ENCODE results near the gene SUSD6.
"Not testable (repeated sequence)": the region's sequence is repeated elsewhere in the genome, so short reads cannot be mapped to it uniquely, and the experiment has no call there.

The SUSD6 gene

DNA sequence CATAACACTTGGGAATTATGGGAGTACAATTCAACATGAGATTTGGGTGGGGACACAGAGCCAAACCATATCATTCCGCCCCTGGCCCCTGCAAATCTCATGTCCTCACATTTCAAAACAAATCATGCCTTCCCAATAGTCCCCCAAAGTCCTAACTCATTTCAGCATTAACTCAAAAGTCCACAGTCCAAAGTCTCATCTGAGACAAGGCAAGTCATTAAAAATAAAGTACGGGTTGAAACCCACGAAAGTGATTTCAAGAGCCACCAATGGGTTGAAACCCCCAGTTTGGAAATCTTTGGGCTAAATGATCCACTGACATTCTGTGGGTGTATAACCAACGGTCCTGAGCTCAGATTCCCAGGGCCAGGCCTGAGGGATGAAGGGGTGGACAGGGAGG, 125.0 kb downstream of the SUSD6 start:
- H3K4me3 ChIP-seq (ENCODE audit: low read depth in 1 of 5, low read length in 5 of 5); H3K4me1 ChIP-seq (ENCODE audit: control insufficient read depth in 5 of 5, insufficient read depth in 5 of 5, low read length in 5 of 5); H3K9me3 ChIP-seq (ENCODE audit: control insufficient read depth in 5 of 5, low read length in 5 of 5); H3K27me3 ChIP-seq (ENCODE audit: control insufficient read depth in 5 of 5, insufficient read depth in 4 of 5, low read length in 5 of 5); H3K36me3 ChIP-seq (ENCODE audit: control insufficient read depth in 5 of 5, insufficient read depth in 5 of 5, low read length in 5 of 5); H3K9ac ChIP-seq (ENCODE audit: low read length in 5 of 5); H3K27ac ChIP-seq (ENCODE audit: low read depth, low read length): not testable (repeated sequence)

DNA sequence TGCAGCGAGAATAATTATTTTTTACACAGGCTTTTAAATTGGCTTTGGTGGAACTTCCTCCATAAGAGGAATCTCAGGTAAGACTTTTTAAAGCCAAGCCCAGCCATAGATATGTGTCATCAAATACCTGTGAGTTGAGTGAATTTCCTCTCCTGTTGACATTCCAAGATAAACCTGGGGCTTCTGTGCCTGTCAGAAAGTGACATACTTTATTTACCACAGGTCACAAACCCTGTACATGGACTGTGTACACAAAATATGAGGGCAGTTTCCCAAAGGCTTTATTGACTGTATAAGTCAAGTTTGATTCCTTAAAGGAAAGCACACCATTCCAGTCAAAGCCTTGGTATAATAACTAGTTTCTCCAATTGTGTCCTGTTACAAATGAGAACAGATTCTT, 129.7 kb downstream of the SUSD6 start:
- Histone ChIP-seq H3K27ac (ENCODE audit: low read depth, low read length) (no peak overlapping the region), H3K4me1 (ENCODE audit: control insufficient read depth in 5 of 5, insufficient read depth in 5 of 5, low read length in 5 of 5) (no peaks in the 10 kb centered on the region), H3K4me3 (ENCODE audit: low read depth in 1 of 5, low read length in 5 of 5) (no peak overlapping the region), H3K9me3 (ENCODE audit: control insufficient read depth in 5 of 5, low read length in 5 of 5) (peaks cover 0 to 7% (median 0%) of the 10 kb centered on the region in 5 donors), H3K36me3 (ENCODE audit: control insufficient read depth in 5 of 5, insufficient read depth in 5 of 5, low read length in 5 of 5) (no peaks in the 10 kb centered on the region), H3K27me3 (ENCODE audit: control insufficient read depth in 5 of 5, insufficient read depth in 4 of 5, low read length in 5 of 5) (no peaks in the 10 kb centered on the region), H3K9ac (ENCODE audit: low read length in 5 of 5) (no peak overlapping the region)

DNA sequence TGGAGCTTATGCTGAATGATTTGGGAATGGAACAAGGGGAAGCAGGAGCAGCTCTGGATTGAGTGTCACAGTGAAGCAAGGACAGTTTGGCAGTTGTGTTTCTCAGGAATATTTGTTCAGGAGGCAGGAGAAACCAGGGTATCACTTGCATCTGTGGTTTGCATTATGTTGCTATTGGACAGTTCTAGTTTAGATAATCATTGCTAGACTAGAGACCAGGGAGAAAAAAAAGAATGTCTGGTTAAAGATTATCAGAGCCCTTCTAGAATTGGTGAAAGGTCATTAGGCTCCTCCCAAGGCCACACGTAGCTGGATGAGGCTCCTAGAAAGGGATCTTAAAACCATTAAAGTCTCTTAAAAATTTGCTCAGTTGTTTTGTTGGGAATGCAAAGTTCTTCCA, 138.6 kb downstream of the SUSD6 start:
- no peaks in the 10 kb centered on the region for H3K4me1 ChIP-seq (ENCODE audit: control insufficient read depth in 5 of 5, insufficient read depth in 5 of 5, low read length in 5 of 5)
- no peaks in the 10 kb centered on the region for H3K9me3 ChIP-seq (ENCODE audit: control insufficient read depth in 5 of 5, low read length in 5 of 5)
- no peak overlapping the region for H3K4me3 ChIP-seq (ENCODE audit: low read depth in 1 of 5, low read length in 5 of 5)
- H3K27ac ChIP-seq (ENCODE audit: low read depth, low read length): no peak overlapping the region
- H3K36me3 ChIP-seq (ENCODE audit: control insufficient read depth in 5 of 5, insufficient read depth in 5 of 5, low read length in 5 of 5): no peaks in the 10 kb centered on the region
- no peak overlapping the region for H3K9ac ChIP-seq (ENCODE audit: low read length in 5 of 5)
- H3K27me3 ChIP-seq (ENCODE audit: control insufficient read depth in 5 of 5, insufficient read depth in 4 of 5, low read length in 5 of 5): no peaks in the 10 kb centered on the region

DNA sequence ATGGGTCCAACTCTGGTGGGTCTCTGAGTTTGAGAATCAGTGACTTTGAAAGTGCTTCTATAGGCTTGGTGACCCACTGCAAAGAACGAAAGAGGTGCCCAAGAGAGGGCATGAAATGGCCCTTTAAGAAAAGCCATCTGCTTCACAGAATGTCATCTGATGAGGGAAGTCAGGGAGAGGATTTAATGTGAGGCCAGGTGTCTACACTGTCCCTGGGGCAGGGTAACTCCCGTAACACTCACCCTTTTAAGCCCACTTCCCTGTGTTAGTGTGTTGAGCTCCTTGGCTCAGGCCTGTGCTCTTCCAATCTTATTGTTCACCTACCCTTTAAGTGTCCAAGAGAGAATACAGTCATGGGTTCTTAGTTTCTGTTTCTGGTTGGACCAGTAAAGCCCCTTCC, 139.1 kb downstream of the SUSD6 start:
- no peak overlapping the region for H3K27ac ChIP-seq (ENCODE audit: low read depth, low read length)
- H3K36me3 ChIP-seq (ENCODE audit: control insufficient read depth in 5 of 5, insufficient read depth in 5 of 5, low read length in 5 of 5): no peaks in the 10 kb centered on the region
- no peak overlapping the region for H3K9ac ChIP-seq (ENCODE audit: low read length in 5 of 5)
- H3K27me3 ChIP-seq (ENCODE audit: control insufficient read depth in 5 of 5, insufficient read depth in 4 of 5, low read length in 5 of 5): no peaks in the 10 kb centered on the region
- no peak overlapping the region for H3K4me3 ChIP-seq (ENCODE audit: low read depth in 1 of 5, low read length in 5 of 5)
- H3K4me1 ChIP-seq (ENCODE audit: control insufficient read depth in 5 of 5, insufficient read depth in 5 of 5, low read length in 5 of 5): no peaks in the 10 kb centered on the region
- no peaks in the 10 kb centered on the region for H3K9me3 ChIP-seq (ENCODE audit: control insufficient read depth in 5 of 5, low read length in 5 of 5)

DNA sequence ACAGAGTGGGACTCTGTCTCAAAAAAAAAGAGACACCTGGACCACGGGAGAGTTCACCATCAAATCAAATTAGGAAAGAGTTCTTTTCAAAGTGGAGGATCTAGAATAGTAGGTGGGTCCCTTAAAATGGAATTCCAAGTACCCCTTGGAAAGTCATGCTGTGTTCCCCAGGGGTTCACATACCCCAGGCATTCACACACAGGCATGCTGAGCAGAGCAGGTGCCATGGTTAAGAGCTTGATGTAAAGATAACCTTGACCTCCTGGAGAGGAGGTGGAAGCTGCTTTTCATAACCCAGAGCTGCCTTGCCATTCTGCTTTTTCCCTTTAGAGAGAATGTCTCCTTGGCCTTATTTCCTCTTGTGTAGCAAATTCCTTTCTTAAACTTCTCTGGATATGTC, 141.4 kb downstream of the SUSD6 start:
- no peak overlapping the region for H3K4me3 ChIP-seq (ENCODE audit: low read depth in 1 of 5, low read length in 5 of 5)
- H3K9me3 ChIP-seq (ENCODE audit: control insufficient read depth in 5 of 5, low read length in 5 of 5): no peaks in the 10 kb centered on the region
- no peak overlapping the region for H3K9ac ChIP-seq (ENCODE audit: low read length in 5 of 5)
- H3K36me3 ChIP-seq (ENCODE audit: control insufficient read depth in 5 of 5, insufficient read depth in 5 of 5, low read length in 5 of 5): no peaks in the 10 kb centered on the region
- no peaks in the 10 kb centered on the region for H3K27me3 ChIP-seq (ENCODE audit: control insufficient read depth in 5 of 5, insufficient read depth in 4 of 5, low read length in 5 of 5)
- H3K27ac ChIP-seq (ENCODE audit: low read depth, low read length): no peak overlapping the region
- H3K4me1 ChIP-seq (ENCODE audit: control insufficient read depth in 5 of 5, insufficient read depth in 5 of 5, low read length in 5 of 5): no peaks in the 10 kb centered on the region

DNA sequence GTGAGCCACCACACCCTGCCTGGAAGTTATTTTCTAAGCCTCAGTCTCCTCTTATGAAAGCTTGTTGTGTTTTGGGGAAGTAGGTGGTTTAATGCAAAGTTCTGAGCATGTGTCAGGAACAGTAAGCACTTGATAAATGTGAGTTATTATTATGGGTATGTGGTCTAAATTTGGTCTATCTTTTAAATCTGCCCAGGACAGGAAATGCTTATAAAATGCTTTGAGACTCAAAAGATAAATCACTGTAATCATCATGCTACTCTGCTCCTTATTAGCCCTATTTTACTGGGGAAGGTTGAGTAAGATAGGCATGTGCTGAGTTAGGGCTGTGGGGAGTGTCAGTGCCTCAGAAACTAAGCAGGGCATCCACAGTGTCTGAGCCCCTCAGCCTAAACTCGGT, 142.5 kb downstream of the SUSD6 start:
- Histone ChIP-seq H3K4me3 (ENCODE audit: low read depth in 1 of 5, low read length in 5 of 5) (no peak overlapping the region), H3K4me1 (ENCODE audit: control insufficient read depth in 5 of 5, insufficient read depth in 5 of 5, low read length in 5 of 5) (no peaks in the 10 kb centered on the region), H3K27me3 (ENCODE audit: control insufficient read depth in 5 of 5, insufficient read depth in 4 of 5, low read length in 5 of 5) (no peaks in the 10 kb centered on the region), H3K9me3 (ENCODE audit: control insufficient read depth in 5 of 5, low read length in 5 of 5) (no peaks in the 10 kb centered on the region), H3K27ac (ENCODE audit: low read depth, low read length) (no peak overlapping the region), H3K36me3 (ENCODE audit: control insufficient read depth in 5 of 5, insufficient read depth in 5 of 5, low read length in 5 of 5) (no peaks in the 10 kb centered on the region), H3K9ac (ENCODE audit: low read length in 5 of 5) (no peak overlapping the region)

DNA sequence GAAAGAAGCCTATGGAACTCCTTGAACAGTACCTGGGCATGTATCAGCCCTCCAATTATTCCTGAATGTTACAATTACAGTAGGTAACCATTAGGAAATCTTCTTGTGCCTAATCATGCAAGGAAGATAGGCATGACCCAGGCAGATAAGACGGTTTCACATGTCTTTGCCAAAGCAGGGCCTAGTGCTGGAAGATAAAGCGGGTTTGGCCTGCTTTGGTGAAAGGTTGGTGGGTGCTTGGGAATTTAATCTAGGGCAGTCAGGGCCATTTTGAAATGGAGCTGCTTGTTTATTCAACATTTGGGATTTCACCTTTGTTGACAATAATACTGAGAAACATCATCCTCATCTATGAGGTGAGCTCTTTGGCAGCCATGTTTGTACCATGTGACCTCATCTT, 143.1 kb downstream of the SUSD6 start:
- Histone ChIP-seq H3K27me3 (ENCODE audit: control insufficient read depth in 5 of 5, insufficient read depth in 4 of 5, low read length in 5 of 5) (no peaks in the 10 kb centered on the region), H3K9me3 (ENCODE audit: control insufficient read depth in 5 of 5, low read length in 5 of 5) (no peaks in the 10 kb centered on the region), H3K36me3 (ENCODE audit: control insufficient read depth in 5 of 5, insufficient read depth in 5 of 5, low read length in 5 of 5) (no peaks in the 10 kb centered on the region), H3K4me1 (ENCODE audit: control insufficient read depth in 5 of 5, insufficient read depth in 5 of 5, low read length in 5 of 5) (no peaks in the 10 kb centered on the region), H3K9ac (ENCODE audit: low read length in 5 of 5) (no peak overlapping the region), H3K4me3 (ENCODE audit: low read depth in 1 of 5, low read length in 5 of 5) (no peak overlapping the region), H3K27ac (ENCODE audit: low read depth, low read length) (no peak overlapping the region)

DNA sequence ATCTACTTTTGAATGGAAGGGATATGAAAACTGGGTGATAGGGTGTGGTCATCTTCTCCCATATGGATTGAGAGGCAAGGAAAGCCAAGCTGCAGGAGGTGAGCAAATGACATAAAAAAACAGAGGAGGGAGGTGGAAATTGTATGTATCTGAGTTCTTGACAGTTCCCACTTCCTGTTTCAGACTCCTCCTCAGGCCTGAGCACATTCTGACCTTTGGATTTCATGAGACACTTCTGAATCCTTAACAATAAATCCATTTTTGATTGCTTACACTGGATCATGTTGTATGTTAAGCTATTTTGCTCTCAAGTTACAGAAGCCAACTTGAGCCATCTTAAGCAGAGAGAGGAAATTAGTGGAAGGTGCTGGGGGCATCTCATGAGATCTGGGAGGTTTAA, 143.9 kb downstream of the SUSD6 start:
- no peaks in the 10 kb centered on the region for H3K4me1 ChIP-seq (ENCODE audit: control insufficient read depth in 5 of 5, insufficient read depth in 5 of 5, low read length in 5 of 5)

DNA sequence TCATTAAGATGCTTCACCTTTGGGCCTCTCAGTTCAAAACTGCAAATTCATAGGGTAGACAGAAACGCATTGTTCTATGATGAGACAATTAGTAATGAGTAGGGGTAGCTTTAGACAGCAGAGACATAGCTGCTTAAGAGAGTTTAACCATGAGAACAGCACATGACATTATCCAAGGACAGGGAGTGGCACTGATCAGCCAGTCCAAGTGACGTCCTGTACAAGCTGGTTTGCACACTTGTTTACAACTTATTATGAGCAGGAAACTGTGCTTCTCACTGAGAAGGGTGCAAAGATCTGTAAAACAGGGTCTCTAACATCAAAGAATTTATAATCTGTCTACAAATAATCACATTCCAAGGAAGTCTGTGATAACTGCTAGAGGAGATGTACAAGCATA, 144.4 kb downstream of the SUSD6 start:
- H3K9ac ChIP-seq (ENCODE audit: low read length in 5 of 5): no peak overlapping the region
- no peak overlapping the region for H3K4me3 ChIP-seq (ENCODE audit: low read depth in 1 of 5, low read length in 5 of 5)
- H3K27me3 ChIP-seq (ENCODE audit: control insufficient read depth in 5 of 5, insufficient read depth in 4 of 5, low read length in 5 of 5): no peaks in the 10 kb centered on the region
- H3K27ac ChIP-seq (ENCODE audit: low read depth, low read length): no peak overlapping the region
- no peaks in the 10 kb centered on the region for H3K9me3 ChIP-seq (ENCODE audit: control insufficient read depth in 5 of 5, low read length in 5 of 5)
- H3K4me1 ChIP-seq (ENCODE audit: control insufficient read depth in 5 of 5, insufficient read depth in 5 of 5, low read length in 5 of 5): no peaks in the 10 kb centered on the region
- no peaks in the 10 kb centered on the region for H3K36me3 ChIP-seq (ENCODE audit: control insufficient read depth in 5 of 5, insufficient read depth in 5 of 5, low read length in 5 of 5)

More for the DNA sequence above, 143.9 kb downstream of the SUSD6 start:
- Histone ChIP-seq H3K27ac (ENCODE audit: low read depth, low read length) (no peak overlapping the region), H3K4me3 (ENCODE audit: low read depth in 1 of 5, low read length in 5 of 5) (no peak overlapping the region), H3K9me3 (ENCODE audit: control insufficient read depth in 5 of 5, low read length in 5 of 5) (no peaks in the 10 kb centered on the region), H3K36me3 (ENCODE audit: control insufficient read depth in 5 of 5, insufficient read depth in 5 of 5, low read length in 5 of 5) (no peaks in the 10 kb centered on the region), H3K27me3 (ENCODE audit: control insufficient read depth in 5 of 5, insufficient read depth in 4 of 5, low read length in 5 of 5) (no peaks in the 10 kb centered on the region), H3K9ac (ENCODE audit: low read length in 5 of 5) (no peak overlapping the region)

DNA sequence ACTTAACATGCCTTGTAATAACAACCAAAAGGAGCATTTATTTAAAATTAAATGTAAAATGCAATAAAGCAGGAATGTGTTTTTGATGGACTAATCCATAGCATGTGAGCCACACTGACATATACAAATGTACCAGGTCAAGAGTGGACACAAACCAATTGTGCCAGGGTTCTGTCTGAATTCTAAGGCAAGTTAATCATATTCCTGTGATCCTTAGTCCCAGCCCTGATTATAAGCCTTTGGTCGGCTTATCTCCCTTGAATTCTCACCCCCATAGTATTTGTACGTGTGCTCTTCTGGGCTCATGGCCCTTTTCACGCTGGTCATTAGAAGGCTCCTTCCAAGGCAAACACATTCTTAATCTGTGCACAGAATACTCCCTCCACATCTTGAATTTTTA, 144.9 kb downstream of the SUSD6 start:
- no peaks in the 10 kb centered on the region for H3K36me3 ChIP-seq (ENCODE audit: control insufficient read depth in 5 of 5, insufficient read depth in 5 of 5, low read length in 5 of 5)
- H3K4me3 ChIP-seq (ENCODE audit: low read depth in 1 of 5, low read length in 5 of 5): no peak overlapping the region
- no peaks in the 10 kb centered on the region for H3K27me3 ChIP-seq (ENCODE audit: control insufficient read depth in 5 of 5, insufficient read depth in 4 of 5, low read length in 5 of 5)
- H3K9ac ChIP-seq (ENCODE audit: low read length in 5 of 5): no peak overlapping the region
- H3K27ac ChIP-seq (ENCODE audit: low read depth, low read length): no peak overlapping the region
- no peaks in the 10 kb centered on the region for H3K4me1 ChIP-seq (ENCODE audit: control insufficient read depth in 5 of 5, insufficient read depth in 5 of 5, low read length in 5 of 5)
- no peaks in the 10 kb centered on the region for H3K9me3 ChIP-seq (ENCODE audit: control insufficient read depth in 5 of 5, low read length in 5 of 5)

DNA sequence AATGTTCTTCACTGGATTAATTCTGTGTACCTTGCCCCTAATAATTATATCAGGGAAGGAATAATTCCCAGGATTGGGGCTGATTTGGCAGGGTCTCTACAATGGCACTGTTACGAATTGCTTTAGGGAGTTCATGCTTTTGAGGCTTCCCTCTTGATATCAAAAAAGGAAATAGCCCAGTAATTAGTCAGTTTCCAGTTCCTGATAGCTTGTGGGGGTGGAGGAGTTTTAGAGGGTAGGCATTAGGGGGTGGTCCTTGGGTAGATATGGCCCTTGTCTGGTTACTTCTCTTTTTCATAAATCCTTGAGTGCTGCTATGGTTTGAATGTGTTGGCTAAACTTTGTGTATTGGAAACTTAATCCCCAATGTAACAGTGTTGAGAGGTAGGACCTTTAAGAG, 149.4 kb downstream of the SUSD6 start:
- H3K27ac ChIP-seq (ENCODE audit: low read depth, low read length): no peak overlapping the region
- no peaks in the 10 kb centered on the region for H3K27me3 ChIP-seq (ENCODE audit: control insufficient read depth in 5 of 5, insufficient read depth in 4 of 5, low read length in 5 of 5)

More for the DNA sequence above, 149.4 kb downstream of the SUSD6 start:
- H3K9ac ChIP-seq (ENCODE audit: low read length in 5 of 5): no peak overlapping the region
- H3K4me3 ChIP-seq (ENCODE audit: low read depth in 1 of 5, low read length in 5 of 5): no peak overlapping the region
- H3K9me3 ChIP-seq (ENCODE audit: control insufficient read depth in 5 of 5, low read length in 5 of 5): no peaks in the 10 kb centered on the region
- no peaks in the 10 kb centered on the region for H3K36me3 ChIP-seq (ENCODE audit: control insufficient read depth in 5 of 5, insufficient read depth in 5 of 5, low read length in 5 of 5)
- H3K4me1 ChIP-seq (ENCODE audit: control insufficient read depth in 5 of 5, insufficient read depth in 5 of 5, low read length in 5 of 5): no peaks in the 10 kb centered on the region
